ENCODE data around the gene SEL1L.

- TF ChIP-seq POLR2A (IDR thresholded peaks at IDR 0.05; ENCODE audit: low read length) (no peak), GATA1 (IDR thresholded peaks at IDR 0.05; ENCODE audit: low read depth, low read length) (no peak)
Observed at GRCh38 chr14:81550001-81550637, 16.5 kb upstream of the SEL1L start.
